GM21619 (cell line): ENCODE measurements around the gene USP26.
"Not testable (repeated sequence)": the region's sequence is repeated elsewhere in the genome, so short reads cannot be mapped to it uniquely, and the experiment has no call there.

ENCODE experiments used
- ATAC-seq: cut with Tn5 transposase; IDR thresholded peaks from one replicate; pipeline ENCODE4 v1.9.1; 2021; ENCODE audit not compliant: unreplicated experiment

USP26 gene

GRCh38 chrX:133097031-133097430 is at the start of gene USP26:
Gene USP26, minus strand, starts transcription at chrX:133097109. Its CDS starts 68,889 bp downstream, at chrX:133028220.
- ATAC-seq = no peak

- ATAC-seq = no peak
Measured at GRCh38 chrX:133134282-133134681, 37.4 kb upstream of the USP26 start.

- ATAC-seq = no peak
Measured at GRCh38 chrX:133120406-133120805, 23.5 kb upstream of the USP26 start.

- ATAC-seq = no peak
Measured at GRCh38 chrX:133094098-133094731, 2.7 kb downstream of the USP26 start.

GRCh38 chrX:133090236-133090809 is 6.6 kb downstream of the USP26 start:
- ATAC-seq = no peak

GRCh38 chrX:133089411-133089810 is 7.5 kb downstream of the USP26 start:
- no peak for ATAC-seq

GRCh38 chrX:133085785-133086184 is 11.1 kb downstream of the USP26 start:
- ATAC-seq = no peak

GRCh38 chrX:133085056-133085455 is 11.9 kb downstream of the USP26 start:
- not testable (repeated sequence) for ATAC-seq

GRCh38 chrX:133083899-133084298 is 13.0 kb downstream of the USP26 start:
- no peak for ATAC-seq

- no peak for ATAC-seq
Measured at GRCh38 chrX:133081990-133082389, 14.9 kb downstream of the USP26 start.

GRCh38 chrX:133077856-133078255 is 19.1 kb downstream of the USP26 start:
- not testable (repeated sequence) for ATAC-seq

GRCh38 chrX:133072566-133072965 is 24.3 kb downstream of the USP26 start:
- no peak for ATAC-seq

- ATAC-seq = no peak
Measured at GRCh38 chrX:133068461-133068860, 28.4 kb downstream of the USP26 start.

- ATAC-seq = no peak
Measured at GRCh38 chrX:133056341-133056740, 40.6 kb downstream of the USP26 start.

- no peak for ATAC-seq
Measured at GRCh38 chrX:133054761-133055405, 42.0 kb downstream of the USP26 start.

GRCh38 chrX:133053861-133054598 is 42.9 kb downstream of the USP26 start:
- no peak for ATAC-seq

- ATAC-seq = no peak
Measured at GRCh38 chrX:133048751-133049150, 48.2 kb downstream of the USP26 start.

- ATAC-seq = no peak
Measured at GRCh38 chrX:133046601-133047000, 50.3 kb downstream of the USP26 start.

- ATAC-seq = no peak
Measured at GRCh38 chrX:133045986-133046385, 50.9 kb downstream of the USP26 start.

GRCh38 chrX:133044145-133044786 is 52.6 kb downstream of the USP26 start:
- ATAC-seq = not testable (repeated sequence)

- no peak for ATAC-seq
Measured at GRCh38 chrX:133042260-133042659, 54.6 kb downstream of the USP26 start.
